HG02763 (cell line): ENCODE results near the gene RNF149.
A peak's percentile ranks its signal among the peaks of the same experiment; 100 is the strongest.

ENCODE experiments used
- ATAC-seq: cut with Tn5 transposase; IDR thresholded peaks from one replicate; pipeline ENCODE4 v1.9.1; 2021; ENCODE audit warnings: mild to moderate bottlenecking, moderate library complexity; ENCODE audit not compliant: unreplicated experiment

Gene RNF149

DNA sequence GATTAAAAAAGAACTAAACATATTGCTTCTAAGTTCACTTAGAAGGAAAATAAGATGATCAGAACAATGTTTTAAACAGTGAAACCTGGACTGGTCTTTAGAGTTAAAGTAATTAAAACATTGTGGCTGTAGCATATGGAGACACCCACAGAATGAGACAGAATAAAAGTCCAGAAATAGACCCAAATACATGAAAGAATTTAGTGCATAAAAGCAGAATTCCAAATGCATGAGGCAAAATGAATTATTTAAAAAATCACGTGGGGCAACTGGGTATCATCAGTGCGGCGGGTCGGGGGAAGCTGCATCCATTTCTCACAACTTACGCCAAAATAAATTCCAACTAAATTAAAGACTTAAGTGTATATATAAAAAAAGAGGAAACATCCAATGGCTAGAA lies 12.1 kb downstream of the RNF149 start:
- ATAC-seq: no peak

DNA sequence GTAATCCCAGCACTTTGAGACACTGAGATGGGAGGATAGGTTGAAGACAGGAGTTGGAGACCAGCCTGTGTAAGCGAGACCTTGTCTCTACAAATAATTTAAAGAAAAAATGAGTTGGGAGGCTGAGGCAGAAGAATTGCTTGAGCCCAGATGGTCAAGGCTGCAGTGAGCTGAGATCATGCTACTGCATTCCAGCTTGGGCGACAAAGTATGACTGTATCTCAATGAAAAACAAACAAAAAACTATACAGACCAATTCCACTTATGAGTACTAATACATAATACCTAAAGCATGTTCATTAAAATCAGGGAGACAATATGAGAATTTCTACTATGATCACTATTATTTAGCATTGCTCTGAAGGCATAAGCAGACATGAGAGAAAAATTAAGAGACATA lies 12.6 kb downstream of the RNF149 start:
- no peak for ATAC-seq

DNA sequence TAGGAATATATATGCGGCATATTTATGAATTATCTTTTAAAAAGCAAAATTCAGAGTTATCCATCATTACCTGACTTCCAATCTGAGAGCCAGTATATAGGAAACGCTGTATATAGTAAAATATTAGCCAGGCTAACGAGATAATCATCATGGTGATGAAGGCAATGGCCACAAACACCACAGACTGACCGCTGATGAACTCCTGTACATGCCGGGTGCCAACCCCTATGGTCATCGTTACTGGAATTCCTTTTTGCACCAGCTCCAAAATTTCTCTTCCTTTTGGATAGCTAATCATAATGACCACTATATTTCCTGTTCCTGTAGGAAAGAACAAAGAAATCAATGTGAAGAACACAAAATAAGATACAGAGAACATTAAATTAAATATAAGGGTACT lies 13.6 kb downstream of the RNF149 start:
- no peak for ATAC-seq

DNA sequence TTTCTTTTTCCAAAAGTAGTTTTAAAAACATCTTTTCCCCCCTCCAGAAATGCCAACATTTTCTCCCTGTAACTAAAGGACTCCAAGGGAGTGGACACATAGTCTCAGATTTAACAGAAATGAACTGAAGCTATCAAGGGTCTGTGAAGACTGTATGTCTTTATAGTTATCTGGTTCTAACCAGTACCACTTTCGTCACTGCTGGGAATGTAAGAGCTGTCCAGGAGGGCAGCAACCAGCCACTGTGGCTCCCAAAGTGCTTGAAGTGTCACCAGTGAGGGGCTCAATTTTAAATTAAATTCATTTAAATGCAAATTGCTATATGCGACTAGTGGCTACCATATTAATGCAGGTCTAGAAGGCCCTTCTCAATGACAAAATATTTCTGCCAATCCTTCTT lies 15.0 kb downstream of the RNF149 start:
- ATAC-seq: no peak

DNA sequence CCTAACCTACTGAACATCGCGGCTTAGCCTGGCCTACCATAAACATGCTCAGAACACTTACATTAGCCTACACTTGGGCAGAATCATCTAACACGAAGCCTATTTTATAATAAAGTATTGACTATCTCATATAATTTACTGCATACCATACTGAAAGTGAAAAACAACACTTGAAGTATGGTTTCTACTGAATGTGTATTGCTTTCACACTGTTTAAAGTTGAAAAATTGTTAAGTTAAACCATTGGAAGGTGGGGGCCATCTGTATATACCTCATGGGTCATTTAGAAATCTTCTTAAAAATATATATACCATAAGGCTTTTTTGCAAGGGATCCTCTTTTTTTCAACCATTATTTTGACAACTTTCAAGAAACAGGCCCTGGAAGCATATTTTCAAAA lies 16.5 kb downstream of the RNF149 start:
- ATAC-seq: no peak

DNA sequence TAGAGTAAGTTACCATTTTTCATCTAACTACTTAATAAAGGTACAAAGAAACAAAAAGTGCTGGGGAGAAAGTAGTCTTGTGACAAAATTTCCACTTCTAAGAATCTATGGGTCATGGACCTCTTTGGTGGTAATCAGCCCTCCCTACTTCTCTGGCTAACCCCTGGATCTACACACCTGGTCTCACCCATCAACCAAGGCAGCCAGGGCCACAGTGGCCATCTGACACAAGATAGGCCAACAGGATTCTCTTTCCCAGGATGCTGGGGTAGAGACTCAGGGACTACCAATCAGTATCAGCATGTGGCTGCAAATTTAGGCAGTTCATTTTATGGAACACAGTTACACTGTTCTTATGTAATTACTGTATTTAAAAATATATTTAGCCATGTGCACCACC lies 17.8 kb downstream of the RNF149 start:
- no peak for ATAC-seq

DNA sequence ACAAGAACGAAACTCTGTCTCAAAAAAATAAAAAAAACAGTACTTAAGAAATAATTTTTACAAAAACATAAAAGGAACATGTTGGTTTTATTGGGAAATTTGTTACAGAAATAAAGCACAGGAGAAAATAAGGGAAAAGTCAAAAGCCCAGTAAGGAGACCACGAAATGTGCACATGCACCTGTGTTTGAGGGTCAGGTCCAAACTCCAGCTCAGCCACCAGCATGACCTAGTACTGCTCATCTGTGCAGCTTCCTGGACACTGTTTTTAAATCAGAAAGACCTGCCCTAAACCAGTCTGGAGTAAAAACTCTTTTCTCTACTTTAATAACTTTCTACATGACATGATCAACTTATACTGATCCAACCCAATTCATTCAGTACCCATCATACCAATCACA lies 21.2 kb downstream of the RNF149 start:
- no peak for ATAC-seq

DNA sequence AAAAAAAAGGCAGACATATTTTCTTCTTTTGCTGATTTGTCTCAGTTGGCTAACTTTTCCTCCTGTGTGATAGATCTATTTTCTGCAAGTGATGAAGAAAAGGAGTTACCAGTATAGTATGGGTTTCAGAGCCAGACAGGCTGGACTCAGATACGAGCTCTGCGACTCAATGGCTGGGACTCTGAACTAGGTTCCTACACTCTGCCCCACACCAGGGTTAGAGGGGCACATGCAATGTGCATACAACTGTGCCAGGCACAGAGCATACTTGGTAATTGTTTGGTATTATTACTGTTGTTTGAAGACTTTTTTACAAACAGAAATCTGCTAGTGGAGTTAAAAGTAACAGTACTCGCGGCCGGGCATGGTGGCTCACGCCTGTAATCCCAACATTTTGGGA lies 21.8 kb downstream of the RNF149 start:
- no peak for ATAC-seq

DNA sequence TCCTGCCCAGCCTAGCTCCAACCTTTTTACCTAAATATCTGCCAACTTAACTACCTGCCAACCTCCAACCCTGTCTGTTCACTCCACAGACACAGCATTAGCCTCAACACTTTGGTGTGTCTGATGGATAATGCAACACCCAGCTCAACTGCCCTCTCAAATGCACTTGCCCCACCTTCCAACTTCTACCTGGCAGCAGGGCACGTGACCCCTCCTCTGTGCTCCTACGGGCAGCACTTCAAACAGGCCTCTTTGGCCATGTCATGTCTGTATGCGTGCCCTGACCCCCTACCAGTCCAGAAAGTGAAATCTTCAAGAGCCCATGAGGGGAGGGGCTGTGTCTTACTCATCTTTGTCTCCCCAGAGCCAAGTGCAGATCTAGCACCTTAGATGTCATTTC lies 25.5 kb downstream of the RNF149 start:
- ATAC-seq: no peak

DNA sequence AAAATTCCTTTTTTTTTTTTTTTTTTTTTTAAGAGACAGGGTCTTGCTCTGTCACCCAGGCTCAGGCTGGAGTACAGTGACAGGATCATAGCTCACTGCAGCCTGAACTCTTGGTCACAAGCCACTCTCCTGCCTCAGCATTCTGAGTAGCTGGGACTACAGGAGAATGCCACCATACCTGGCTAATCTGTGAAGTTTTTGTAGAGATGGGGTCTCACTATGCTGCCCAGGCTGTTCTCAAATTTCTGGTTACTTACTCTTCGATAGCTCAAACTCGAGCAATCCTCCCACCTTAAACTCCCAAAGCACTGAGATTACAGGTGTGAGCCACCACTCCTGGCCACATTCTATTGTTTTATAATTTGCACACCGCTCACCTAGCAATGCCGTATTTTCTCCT lies 27.0 kb downstream of the RNF149 start:
- no peak for ATAC-seq

DNA sequence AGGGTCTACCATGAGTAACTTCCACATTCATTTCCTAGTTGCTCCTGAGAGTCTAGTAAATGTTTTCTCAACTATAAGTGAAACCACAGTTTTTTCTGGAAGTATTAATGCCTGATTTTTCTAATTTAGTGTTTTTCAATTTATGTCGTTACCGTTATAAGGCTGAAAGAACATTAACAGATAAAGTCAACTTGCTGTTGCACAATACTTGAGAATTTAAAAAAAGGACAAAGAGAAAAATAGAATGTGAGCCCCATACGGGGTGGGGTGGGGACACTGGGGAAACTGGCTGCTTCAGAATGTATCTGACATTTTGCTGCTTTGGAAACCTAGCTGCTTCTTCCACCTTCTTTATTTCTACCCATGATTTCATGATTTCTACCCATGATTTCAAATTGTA lies 29.6 kb downstream of the RNF149 start:
- ATAC-seq: no peak

DNA sequence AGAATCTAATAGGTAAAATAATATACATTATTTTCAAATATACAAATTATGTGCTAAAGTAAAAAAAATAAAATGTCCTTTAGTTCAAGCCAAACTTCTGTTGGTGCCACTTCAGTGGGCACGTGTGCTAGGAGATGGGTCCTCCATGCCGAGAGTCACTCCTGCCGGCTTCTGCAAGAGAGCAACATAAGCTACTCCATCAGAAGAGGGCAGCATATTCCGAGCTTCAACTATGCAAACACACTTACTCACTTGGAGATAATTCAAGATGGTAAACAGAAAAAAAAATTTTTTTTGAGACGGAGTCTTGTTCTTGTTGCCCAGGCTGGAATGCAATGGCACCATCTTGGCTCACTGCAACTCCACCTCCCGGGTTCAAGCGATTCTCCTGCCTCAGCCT lies 31.4 kb downstream of the RNF149 start:
- no peak for ATAC-seq

DNA sequence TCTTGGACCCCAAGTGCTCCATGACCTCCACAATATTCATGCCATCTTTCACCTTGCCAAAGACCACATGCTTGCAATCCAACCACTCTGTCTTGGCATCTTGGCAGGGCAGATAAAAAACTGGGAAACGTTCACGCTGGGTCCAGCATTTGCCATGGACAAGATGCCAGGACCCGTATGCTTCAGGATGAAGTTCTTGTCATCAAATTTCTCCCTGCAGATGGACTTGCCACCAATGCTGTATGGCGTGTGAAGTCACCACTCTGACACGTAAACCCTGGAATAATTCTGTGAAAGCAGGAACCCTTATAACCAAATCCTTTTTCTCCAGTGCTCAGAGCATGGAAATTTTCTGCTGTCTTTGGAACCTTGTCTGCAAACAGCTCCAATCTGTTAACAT lies 34.4 kb downstream of the RNF149 start:
- no peak for ATAC-seq

DNA sequence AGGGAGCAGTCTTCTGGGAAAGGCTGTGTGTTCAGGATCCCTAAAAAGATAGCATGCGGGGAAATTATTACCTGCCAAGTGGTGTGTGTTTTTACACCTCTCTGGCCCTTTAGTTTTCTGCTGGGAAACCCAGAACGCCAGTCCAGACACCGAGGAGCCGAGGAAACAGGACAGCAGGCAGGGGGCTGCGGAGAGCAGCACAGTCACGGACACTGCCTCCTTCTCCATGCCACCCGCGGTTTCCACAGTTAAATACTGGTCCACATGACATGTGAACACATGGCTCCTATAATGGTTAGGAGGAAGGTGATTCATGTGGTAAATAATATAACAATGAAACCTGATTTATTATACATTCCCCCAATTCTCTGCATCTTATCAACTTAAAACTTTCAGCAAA lies 35.4 kb downstream of the RNF149 start:
- ATAC-seq: no peak

DNA sequence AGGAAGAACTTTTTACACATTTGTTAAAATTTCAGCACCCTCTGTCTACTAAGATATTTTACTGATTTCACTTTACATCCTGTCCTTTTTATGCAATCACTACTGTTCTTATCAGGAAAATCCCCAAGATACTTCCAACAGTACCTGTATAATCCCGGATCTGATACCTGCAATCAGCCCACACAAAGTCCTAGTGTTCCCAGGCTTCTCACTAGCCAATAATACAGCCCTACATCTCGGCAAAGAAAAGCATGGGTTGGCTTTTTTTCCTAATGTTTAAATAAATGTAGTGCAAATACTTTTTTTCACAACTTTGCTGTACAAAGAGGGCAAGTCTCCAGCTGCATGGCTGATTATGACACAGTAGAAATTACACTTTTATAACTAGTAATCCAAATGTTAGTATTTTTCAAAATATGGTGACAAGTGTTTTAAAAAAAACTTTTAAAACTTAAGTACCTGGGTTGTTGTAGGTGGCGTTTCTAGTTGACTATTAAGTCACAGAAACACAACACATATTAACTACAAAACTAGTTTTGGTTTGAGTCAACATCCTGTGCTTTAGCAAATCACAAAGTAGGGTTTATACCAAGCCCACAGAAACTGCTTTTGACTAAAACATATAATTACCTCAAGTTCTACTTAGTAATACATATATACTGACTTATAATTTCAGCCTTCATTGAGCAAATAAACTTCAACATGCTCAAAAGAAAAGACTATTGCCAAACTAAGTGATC lies 36.3 kb downstream of the RNF149 start:
- peak; percentile 60 for ATAC-seq

DNA sequence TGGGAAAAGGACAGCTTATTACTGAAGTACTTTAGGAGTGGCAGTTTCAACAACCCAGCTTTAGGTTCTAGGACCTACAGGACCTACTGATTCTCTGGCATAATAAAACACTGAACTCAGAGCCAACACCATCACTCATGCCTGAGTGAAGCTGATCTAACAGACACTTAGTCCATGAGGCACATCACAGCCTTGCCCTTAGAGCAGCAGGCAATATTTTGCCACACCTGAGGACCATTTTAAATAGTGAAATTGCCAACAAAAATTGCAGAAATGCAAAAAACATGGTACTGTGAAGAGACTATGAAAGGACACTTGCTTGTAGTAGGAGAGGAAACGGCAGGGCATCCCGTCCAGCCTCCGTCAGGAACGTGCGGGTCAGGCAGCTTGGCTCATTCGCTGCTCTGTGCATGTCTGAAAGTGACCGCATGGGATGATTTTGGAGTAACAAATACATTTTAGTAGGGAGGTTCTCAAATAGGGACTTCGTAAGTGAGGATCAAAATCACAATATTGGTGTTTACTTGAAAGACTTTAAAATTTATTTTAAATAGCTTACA lies 37.7 kb downstream of the RNF149 start:
- ATAC-seq: no peak

DNA sequence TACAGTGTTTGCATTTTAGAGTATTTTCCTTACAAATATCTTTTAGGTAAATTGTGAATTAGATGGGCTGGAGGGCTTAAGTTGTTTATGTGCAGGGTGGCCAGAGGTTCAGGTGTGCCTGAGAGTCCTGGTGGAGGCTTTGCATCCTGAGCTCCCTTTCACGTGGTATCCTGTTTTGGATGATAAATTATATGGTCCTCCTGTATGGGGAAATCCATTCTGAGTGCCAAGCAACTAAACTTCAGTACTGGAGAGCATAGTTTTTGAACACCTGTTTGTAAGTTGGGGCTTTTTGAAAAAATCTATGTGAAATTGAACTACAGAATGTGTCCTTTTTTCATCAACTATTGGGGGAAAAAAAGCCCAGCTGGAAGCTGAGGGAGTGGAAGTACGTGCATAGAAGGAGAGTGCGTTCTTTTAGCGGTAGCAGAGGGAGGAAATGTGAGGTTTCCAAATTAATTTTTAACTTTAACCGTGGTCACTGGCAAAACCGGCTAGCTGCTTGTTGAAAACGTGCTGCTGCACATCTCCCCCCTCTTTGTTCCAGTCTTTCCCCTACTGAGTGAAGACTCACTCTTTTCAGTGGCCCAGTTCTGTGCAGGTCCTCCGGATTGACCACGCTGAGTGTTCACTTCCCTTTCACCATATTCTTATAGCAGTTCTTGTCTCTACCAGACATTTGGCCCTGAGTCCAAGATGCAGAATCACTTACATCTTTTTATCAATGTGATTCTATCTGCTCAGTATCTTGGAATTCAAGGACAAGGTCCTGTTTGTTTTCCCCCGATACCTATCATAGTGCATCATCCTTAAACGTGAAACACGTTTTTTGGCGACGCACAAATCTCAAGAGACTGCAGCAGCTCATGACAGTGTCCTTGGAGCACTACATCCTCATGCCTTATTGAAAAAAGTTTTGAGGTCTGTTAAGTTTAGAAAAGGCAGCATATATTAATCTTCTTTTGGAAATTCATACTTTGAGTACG lies 40.5 kb downstream of the RNF149 start:
- ATAC-seq: peak; percentile 63

DNA sequence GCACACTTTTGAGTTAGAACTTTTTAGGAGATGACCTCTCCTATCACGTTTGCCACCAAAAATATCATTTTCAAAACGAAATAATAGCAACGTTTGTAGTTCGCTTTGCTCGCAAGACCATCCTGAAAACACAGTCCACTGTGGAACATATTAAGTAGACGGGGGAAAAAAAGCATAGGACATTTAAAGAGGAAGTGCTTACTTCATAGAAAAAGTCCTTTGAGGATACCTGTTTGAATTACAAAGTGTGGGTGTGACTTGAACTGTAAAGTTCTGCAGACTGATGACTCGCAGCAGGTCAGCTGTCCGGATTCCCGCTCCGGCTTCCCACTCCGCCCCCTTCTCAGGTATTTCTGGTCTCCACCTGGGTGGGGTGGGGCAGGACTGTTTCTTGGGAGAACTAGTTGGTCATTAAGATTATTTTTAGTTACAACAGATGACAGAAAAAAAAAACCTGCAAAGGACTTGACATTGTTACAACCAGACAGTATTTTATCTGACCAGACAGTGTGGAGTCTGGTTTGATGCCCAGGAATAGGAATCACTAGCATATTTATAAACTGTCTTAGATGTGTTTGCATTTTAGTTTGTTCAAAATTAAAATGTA lies 42.5 kb downstream of the RNF149 start:
- ATAC-seq: no peak

DNA sequence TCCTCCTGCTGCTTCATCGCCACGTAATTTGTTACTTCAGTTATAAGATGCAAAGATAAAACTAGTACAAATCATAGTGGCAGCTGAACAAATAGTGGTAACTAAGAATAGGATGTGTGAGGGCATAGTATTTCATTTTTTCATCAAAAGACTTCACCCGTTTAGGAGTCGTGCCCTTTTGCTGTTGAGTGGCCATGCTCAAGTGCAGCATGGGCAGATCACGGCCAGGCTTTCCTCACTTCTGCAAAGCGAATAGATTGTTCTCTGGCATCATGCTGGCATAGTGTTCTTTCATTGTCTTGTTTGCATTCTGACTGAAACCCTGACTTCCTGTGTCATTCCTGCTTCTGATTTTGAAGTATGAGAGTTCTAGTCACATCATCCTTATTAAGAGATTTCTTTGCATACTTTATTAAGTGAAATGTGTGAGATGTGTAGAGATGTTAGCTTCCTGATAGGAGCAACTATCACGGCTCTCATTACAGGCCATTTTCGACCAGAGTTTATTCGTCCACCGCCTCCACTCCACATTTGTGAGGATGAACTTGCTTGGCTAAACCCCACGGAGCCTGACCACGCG lies 44.1 kb downstream of the RNF149 start:
- ATAC-seq: no peak

DNA sequence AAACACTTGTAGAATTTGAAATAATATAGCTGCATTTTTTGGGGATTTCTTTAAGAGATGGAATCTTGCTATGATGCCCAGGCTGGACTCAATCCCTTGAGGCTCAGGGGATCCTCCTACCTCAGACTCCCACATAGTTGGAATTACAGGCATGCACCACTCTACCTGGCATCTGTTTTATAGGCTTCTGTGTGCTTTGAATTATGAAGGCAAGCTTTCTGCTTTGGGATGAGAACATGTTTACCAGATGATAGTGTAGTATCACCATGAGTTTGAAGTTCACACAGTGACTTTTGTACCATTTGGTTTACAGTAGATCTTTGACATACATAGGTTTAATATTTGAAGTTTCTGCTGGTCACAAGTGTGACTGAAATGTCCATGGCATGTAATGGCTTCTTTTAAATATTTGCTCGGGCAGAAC lies 45.1 kb downstream of the RNF149 start:
- no peak for ATAC-seq

DNA sequence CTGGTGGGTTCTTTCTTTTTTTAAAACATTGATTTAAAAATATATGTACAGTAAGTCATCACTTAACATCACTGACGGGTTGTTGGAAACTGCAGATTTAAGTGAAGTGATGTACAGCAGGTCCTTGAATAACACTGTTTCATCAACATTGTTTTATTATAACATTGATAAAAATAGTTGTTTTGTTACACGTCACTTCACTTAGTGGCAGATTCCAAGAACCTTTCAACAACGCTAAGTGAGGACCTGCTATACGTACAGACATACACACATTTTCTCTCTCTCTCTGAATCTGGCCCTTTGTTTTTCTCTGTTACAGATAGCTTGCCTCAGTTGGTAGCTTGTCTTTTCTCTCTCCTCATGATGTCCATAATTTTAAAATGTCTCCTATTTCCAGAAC lies 46.4 kb downstream of the RNF149 start:
- ATAC-seq: no peak
